Panc1 (cell line): ENCODE results near the gene CTNND2. TPM values are rescaled to one million over a fixed set of nuclear protein-coding genes. Genes with fewer than 3 reads are reported as not detected.

ENCODE experiments used
- ATAC-seq: fragments of 200-7000 bp; cut with Tn5 transposase; 2 replicates; pipeline ENCODE4 v1.9.1; 2020; ENCODE audit warnings: mild to moderate bottlenecking, moderate library complexity
- BruUV-seq: library from RNA; stranded (reverse); fragments of 400-500 nt; replicated peaks from 2 replicates; lab custom pipeline; 2021; lab: Mats Ljungman, UMichigan
- CTCF ChIA-PET: fragments of 300-600 bp; sonication (Branson Sonifier 250); formaldehyde crosslinking; loops from one replicate; lab custom pipeline; 2022; ENCODE audit warnings: antibody characterized with exemption; lab: Charles Lee
- POLR2A ChIA-PET: fragments of 300-600 bp; sonication (Branson Sonifier 250); formaldehyde crosslinking; loops from one replicate; lab custom pipeline; 2022; ENCODE audit warnings: antibody characterized with exemption; lab: Charles Lee
- DNase-seq: peaks from one replicate; pipeline ENCODE4 v3.0.0-alpha.2; 2010; ENCODE audit warnings: low read depth, low spot score
- H3K27ac ChIP-seq: 2 replicates; pipeline ENCODE4 v1.5.1; 2011; ENCODE audit warnings: mild to moderate bottlenecking, low read length, inconsistent platforms
- H3K27me3 ChIP-seq: fragments of 200-500 bp; sonication (Bioruptor generic); 2 replicates; pipeline ENCODE4 v1.6.0; 2014; ENCODE audit warnings: low read length, inconsistent platforms; ENCODE audit not compliant: control insufficient read depth, insufficient read depth
- H3K36me3 ChIP-seq: fragments of 200-500 bp; sonication (Bioruptor generic); 2 replicates; pipeline ENCODE4 v1.5.1; 2014; ENCODE audit warnings: inconsistent platforms, mild to moderate bottlenecking, low read length, moderate library complexity; ENCODE audit not compliant: control insufficient read depth, insufficient read depth
- H3K4me1 ChIP-seq: 2 replicates; pipeline ENCODE4 v1.5.1; 2011; ENCODE audit warnings: inconsistent platforms, mild to moderate bottlenecking, low read length, moderate library complexity; ENCODE audit not compliant: control insufficient read depth, insufficient read depth
- H3K4me3 ChIP-seq, 2 experiments: 2 replicates each; pipeline ENCODE4 v1.5.1; 2011 to 2012; ENCODE audit warnings: low read depth in 2 of 2, low read length in 2 of 2, mild to moderate bottlenecking in 2 of 2, inconsistent platforms in 1 of 2, moderate library complexity in 1 of 2
- H3K9me3 ChIP-seq: fragments of 200-500 bp; sonication (Bioruptor generic); 2 replicates; pipeline ENCODE4 v1.5.1; 2014; ENCODE audit warnings: low read depth, mild to moderate bottlenecking, inconsistent platforms, low read length, moderate library complexity; ENCODE audit not compliant: control insufficient read depth, insufficient read depth
- CTCF ChIP-seq: fragments of 450-650 bp; IDR thresholded peaks from 2 replicates; pipeline ENCODE4 v1.5.1; 2017; ENCODE audit warnings: mild to moderate bottlenecking
- POLR2AphosphoS5 ChIP-seq: IDR thresholded peaks from 2 replicates; pipeline ENCODE4 v1.6.1; 2012; ENCODE audit warnings: mild to moderate bottlenecking, low read depth, low read length, moderate library complexity
- REST ChIP-seq, 2 experiments: IDR thresholded peaks; 2 replicates each; pipeline ENCODE4 v1.6.1; 2011 to 2012; ENCODE audit warnings: low read depth in 2 of 2, control low read depth in 1 of 2, low read length in 1 of 2, mild to moderate bottlenecking in 1 of 2, moderate library complexity in 1 of 2; ENCODE audit not compliant: insufficient read depth in 1 of 2
- SIN3A ChIP-seq: IDR thresholded peaks from 2 replicates; pipeline ENCODE4 v1.6.1; 2012; ENCODE audit warnings: low read depth, mild to moderate bottlenecking, low read length, moderate library complexity, borderline replicate concordance; ENCODE audit not compliant: insufficient read depth
- TCF7L2 ChIP-seq: IDR thresholded peaks from 2 replicates; pipeline ENCODE4 v1.6.1; 2011; ENCODE audit warnings: mild to moderate bottlenecking, low read depth, low read length, inconsistent platforms
- in situ Hi-C: cut with HindIII; loops from 2 replicates; pipeline ENCODE4 v1.10.0; 2016; ENCODE audit warnings: low sequenced_read_pairs, low pct_unique_long_range_greater_than_20kb
- intact Hi-C: fragments of 100-400 bp; cut with micrococcal nuclease; formaldehyde crosslinking; loops from one replicate; pipeline ENCODE4 v1.10.0; 2022; ENCODE audit not compliant: unreplicated experiment
- total RNA-seq: library from RNA; stranded (reverse); gene quantifications from one replicate; pipeline ENCODE4 v1.2.1, GENCODE V29; 2021; ENCODE audit not compliant: unreplicated experiment

Gene CTNND2
- total RNA-seq, 1 experiment from 2014 or later: 1.0 TPM

GRCh38 chr5:11157132-11157531 lies 747.1 kb downstream of the CTNND2 start:
- in situ Hi-C loops: no loop called here

GRCh38 chr5:11153670-11154382 lies 750.4 kb downstream of the CTNND2 start:
- intact Hi-C loops: no loop called here
- ChIA-PET POLR2A (no interaction called here), CTCF (no interaction called here)
- Histone ChIP-seq H3K4me3 (no peak overlapping the region), H3K4me1 (no peaks in the 10 kb centered on the region), H3K27ac (no peak overlapping the region), H3K27me3 (peaks cover 17% of the 10 kb centered on the region), H3K36me3 (no peaks in the 10 kb centered on the region), H3K9me3 (no peaks in the 10 kb centered on the region)
- ATAC-seq (no peak), DNase-seq (no peak)
- no TSS peak for BruUV-seq
- in situ Hi-C loops: no loop called here
- TF ChIP-seq CTCF: no peak
- TF ChIP-seq REST (IDR thresholded peaks at IDR 0.05; ENCODE audit: insufficient read depth in 1 of 2, low read depth in 2 of 2, low read length in 1 of 2): no peak
- TF ChIP-seq TCF7L2: no peak
- no peak for TF ChIP-seq SIN3A
- no peak for TF ChIP-seq POLR2AphosphoS5

More at GRCh38 chr5:11157132-11157531, 747.1 kb downstream of the CTNND2 start:
- H3K9me3 ChIP-seq: no peaks in the 10 kb centered on the region
- TF ChIP-seq CTCF (no peak), SIN3A (no peak), POLR2AphosphoS5 (no peak), REST (IDR thresholded peaks at IDR 0.05; ENCODE audit: insufficient read depth in 1 of 2, low read depth in 2 of 2, low read length in 1 of 2) (no peak), TCF7L2 (no peak)
- ChIA-PET POLR2A (no interaction called here), CTCF (no interaction called here)
- no peak overlapping the region for H3K4me3 ChIP-seq
- no TSS peak for BruUV-seq
- intact Hi-C loops: no loop called here
- DNase-seq (no peak), ATAC-seq (no peak)
- H3K27me3 ChIP-seq: peaks cover 23% of the 10 kb centered on the region
- H3K27ac ChIP-seq: no peak overlapping the region
- no peaks in the 10 kb centered on the region for H3K4me1 ChIP-seq
- no peaks in the 10 kb centered on the region for H3K36me3 ChIP-seq
